ENCODE results near the gene SIN3B.
A peak's percentile ranks its signal among the peaks of the same experiment; 100 is the strongest.

SIN3B gene

GRCh38 chr19:16878181-16878965 is 49.2 kb downstream of the SIN3B start:
- H2AFZ ChIP-seq (ENCODE audit: low read length, unreplicated experiment), result no peak overlapping the region
- H3K79me2 ChIP-seq (ENCODE audit: control insufficient read depth, insufficient read depth, low read length, unreplicated experiment), result peaks cover 10% of the 10 kb centered on the region
- no peak overlapping the region for H3K4me3 ChIP-seq (ENCODE audit: low read depth, low read length)
- H3K27ac ChIP-seq (ENCODE audit: low read depth, low read length), result no peak overlapping the region
- H3K36me3 ChIP-seq (ENCODE audit: insufficient read depth, low read length), result peaks cover 4% of the 10 kb centered on the region; the same call in 1 of the 2 replicates
- H3K4me1 ChIP-seq (ENCODE audit: control insufficient read depth, insufficient read depth, low read length, unreplicated experiment), result no peaks in the 10 kb centered on the region
- H3K27me3 ChIP-seq (ENCODE audit: insufficient read depth, low read length), result no peaks in the 10 kb centered on the region

- Histone ChIP-seq H3K27me3 (ENCODE audit: insufficient read depth, low read length) (no peaks in the 10 kb centered on the region), H3K4me1 (ENCODE audit: control insufficient read depth, insufficient read depth, low read length, unreplicated experiment) (peaks cover 2% of the 10 kb centered on the region), H3K79me2 (ENCODE audit: control insufficient read depth, insufficient read depth, low read length, unreplicated experiment) (no peaks in the 10 kb centered on the region), H3K4me3 (ENCODE audit: low read depth, low read length) (no peak overlapping the region), H3K36me3 (ENCODE audit: insufficient read depth, low read length) (no peaks in the 10 kb centered on the region), H2AFZ (ENCODE audit: low read length, unreplicated experiment) (no peak overlapping the region), H3K27ac (ENCODE audit: low read depth, low read length) (no peak overlapping the region)
Measured at GRCh38 chr19:16880884-16881554, 51.8 kb downstream of the SIN3B start.

GRCh38 chr19:16882146-16882545 is 52.9 kb downstream of the SIN3B start:
- H3K4me1 ChIP-seq (ENCODE audit: control insufficient read depth, insufficient read depth, low read length, unreplicated experiment), result peaks cover 6% of the 10 kb centered on the region
- H3K27me3 ChIP-seq (ENCODE audit: insufficient read depth, low read length), result no peaks in the 10 kb centered on the region
- no peak overlapping the region for H3K4me3 ChIP-seq (ENCODE audit: low read depth, low read length)
- H3K27ac ChIP-seq (ENCODE audit: low read depth, low read length), result no peak overlapping the region
- H2AFZ ChIP-seq (ENCODE audit: low read length, unreplicated experiment), result no peak overlapping the region
- no peaks in the 10 kb centered on the region for H3K79me2 ChIP-seq (ENCODE audit: control insufficient read depth, insufficient read depth, low read length, unreplicated experiment)
- H3K36me3 ChIP-seq (ENCODE audit: insufficient read depth, low read length), result no peaks in the 10 kb centered on the region

- Histone ChIP-seq H3K4me1 (ENCODE audit: control insufficient read depth, insufficient read depth, low read length, unreplicated experiment) (peaks cover 6% of the 10 kb centered on the region), H3K79me2 (ENCODE audit: control insufficient read depth, insufficient read depth, low read length, unreplicated experiment) (no peaks in the 10 kb centered on the region), H3K36me3 (ENCODE audit: insufficient read depth, low read length) (no peaks in the 10 kb centered on the region), H3K27me3 (ENCODE audit: insufficient read depth, low read length) (no peaks in the 10 kb centered on the region), H3K27ac (ENCODE audit: low read depth, low read length) (no peak overlapping the region), H3K4me3 (ENCODE audit: low read depth, low read length) (no peak overlapping the region), H2AFZ (ENCODE audit: low read length, unreplicated experiment) (no peak overlapping the region)
Measured at GRCh38 chr19:16883522-16883921, 54.3 kb downstream of the SIN3B start.

GRCh38 chr19:16885166-16885565 is 56.0 kb downstream of the SIN3B start:
- Histone ChIP-seq H3K4me1 (ENCODE audit: control insufficient read depth, insufficient read depth, low read length, unreplicated experiment) (peaks cover 6% of the 10 kb centered on the region), H3K27me3 (ENCODE audit: insufficient read depth, low read length) (no peaks in the 10 kb centered on the region), H3K27ac (ENCODE audit: low read depth, low read length) (peak overlapping the region; percentile 74; the same call in 1 of the 2 replicates), H2AFZ (ENCODE audit: low read length, unreplicated experiment) (no peak overlapping the region), H3K79me2 (ENCODE audit: control insufficient read depth, insufficient read depth, low read length, unreplicated experiment) (no peaks in the 10 kb centered on the region), H3K36me3 (ENCODE audit: insufficient read depth, low read length) (no peaks in the 10 kb centered on the region), H3K4me3 (ENCODE audit: low read depth, low read length) (no peak overlapping the region)

GRCh38 chr19:16886305-16886880 is 57.2 kb downstream of the SIN3B start:
- Histone ChIP-seq H3K4me1 (ENCODE audit: control insufficient read depth, insufficient read depth, low read length, unreplicated experiment) (peaks cover 6% of the 10 kb centered on the region), H3K27ac (ENCODE audit: low read depth, low read length) (peak overlapping the region; percentile 74), H2AFZ (ENCODE audit: low read length, unreplicated experiment) (no peak overlapping the region), H3K79me2 (ENCODE audit: control insufficient read depth, insufficient read depth, low read length, unreplicated experiment) (no peaks in the 10 kb centered on the region), H3K27me3 (ENCODE audit: insufficient read depth, low read length) (no peaks in the 10 kb centered on the region), H3K4me3 (ENCODE audit: low read depth, low read length) (no peak overlapping the region), H3K36me3 (ENCODE audit: insufficient read depth, low read length) (no peaks in the 10 kb centered on the region)

GRCh38 chr19:16887353-16888265 is 58.4 kb downstream of the SIN3B start:
- Histone ChIP-seq H2AFZ (ENCODE audit: low read length, unreplicated experiment) (no peak overlapping the region), H3K79me2 (ENCODE audit: control insufficient read depth, insufficient read depth, low read length, unreplicated experiment) (no peaks in the 10 kb centered on the region), H3K27me3 (ENCODE audit: insufficient read depth, low read length) (no peaks in the 10 kb centered on the region), H3K27ac (ENCODE audit: low read depth, low read length) (peak overlapping the region; percentile 45; the same call in 1 of the 2 replicates), H3K4me3 (ENCODE audit: low read depth, low read length) (no peak overlapping the region), H3K4me1 (ENCODE audit: control insufficient read depth, insufficient read depth, low read length, unreplicated experiment) (peaks cover 6% of the 10 kb centered on the region), H3K36me3 (ENCODE audit: insufficient read depth, low read length) (no peaks in the 10 kb centered on the region)

GRCh38 chr19:16888629-16889365 is 59.6 kb downstream of the SIN3B start, which contains the start of gene F2RL3:
TSS of gene F2RL3 (plus strand) at chr19:16888999. CDS start at chr19:16889190, 191 bp downstream.
- no peak within 1 kb of the TSS for H3K27ac ChIP-seq (ENCODE audit: low read depth, low read length)

GRCh38 chr19:16889366-16889882 is 60.2 kb downstream of the SIN3B start:
- Histone ChIP-seq H3K27me3 (ENCODE audit: insufficient read depth, low read length) (no peaks in the 10 kb centered on the region), H2AFZ (ENCODE audit: low read length, unreplicated experiment) (no peak overlapping the region), H3K4me3 (ENCODE audit: low read depth, low read length) (no peak overlapping the region), H3K79me2 (ENCODE audit: control insufficient read depth, insufficient read depth, low read length, unreplicated experiment) (no peaks in the 10 kb centered on the region), H3K4me1 (ENCODE audit: control insufficient read depth, insufficient read depth, low read length, unreplicated experiment) (peaks cover 6% of the 10 kb centered on the region), H3K36me3 (ENCODE audit: insufficient read depth, low read length) (no peaks in the 10 kb centered on the region), H3K27ac (ENCODE audit: low read depth, low read length) (no peak overlapping the region)

More at GRCh38 chr19:16888629-16889365, 59.6 kb downstream of the SIN3B start, which contains the start of gene F2RL3:
- Histone ChIP-seq H3K79me2 (ENCODE audit: control insufficient read depth, insufficient read depth, low read length, unreplicated experiment) (no peaks in the 10 kb centered on the region), H3K4me1 (ENCODE audit: control insufficient read depth, insufficient read depth, low read length, unreplicated experiment) (peaks cover 6% of the 10 kb centered on the region), H3K36me3 (ENCODE audit: insufficient read depth, low read length) (no peaks in the 10 kb centered on the region), H3K4me3 (ENCODE audit: low read depth, low read length) (no peak within 1 kb of the TSS), H3K27me3 (ENCODE audit: insufficient read depth, low read length) (no peaks in the 10 kb centered on the region), H2AFZ (ENCODE audit: low read length, unreplicated experiment) (no peak within 1 kb of the TSS)
